HG03521 (cell line): ENCODE measurements around the gene APBB2.

ENCODE experiments used
- ATAC-seq: cut with Tn5 transposase; IDR thresholded peaks from one replicate; pipeline ENCODE4 v1.9.1; 2021; ENCODE audit warnings: mild to moderate bottlenecking, moderate library complexity; ENCODE audit not compliant: unreplicated experiment

The APBB2 gene

DNA sequence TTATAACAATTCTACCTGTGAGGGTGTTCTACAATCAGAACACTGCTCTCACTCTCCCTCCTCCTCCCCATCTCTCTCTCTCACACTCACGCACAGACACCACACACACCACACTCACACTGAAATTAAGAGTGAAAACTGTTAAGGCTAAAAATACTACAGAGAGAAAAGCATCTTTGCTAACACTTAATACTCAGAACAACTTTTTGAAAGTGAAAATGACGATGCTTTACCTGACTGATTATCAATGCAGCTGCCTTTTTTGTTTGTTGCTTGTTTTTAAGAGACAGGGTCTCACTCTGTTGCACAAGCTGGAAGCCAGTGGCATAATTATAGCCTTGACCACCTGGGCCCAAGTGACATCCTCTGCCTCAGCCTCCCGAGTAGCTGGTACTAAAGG lies 222.4 kb downstream of the APBB2 start:
- ATAC-seq = peak; percentile 56

DNA sequence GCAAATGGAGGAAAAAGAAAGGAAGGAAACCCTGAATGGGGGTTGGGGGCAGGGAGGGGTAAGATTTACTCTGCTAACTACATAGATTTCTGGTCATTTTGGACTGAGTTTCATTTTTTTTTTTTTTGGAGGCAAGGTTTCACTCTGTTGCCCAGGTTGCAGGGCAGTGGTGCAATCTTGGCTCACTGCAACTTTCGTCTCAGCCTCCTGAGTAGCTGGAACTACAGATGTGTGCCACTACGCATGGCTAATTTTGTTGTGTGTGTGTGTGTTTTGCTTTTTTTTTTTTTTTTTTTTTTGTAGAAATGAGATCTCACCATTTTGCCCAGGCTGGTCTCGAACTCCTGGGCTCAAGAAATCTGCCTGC lies 223.5 kb downstream of the APBB2 start:
- no peak for ATAC-seq

- no peak for ATAC-seq
These were observed 224.0 kb downstream of the APBB2 start for GRCh38 chr4:40990236-40990898.

- no peak for ATAC-seq
These were observed 227.2 kb downstream of the APBB2 start for GRCh38 chr4:40987151-40987550.

DNA sequence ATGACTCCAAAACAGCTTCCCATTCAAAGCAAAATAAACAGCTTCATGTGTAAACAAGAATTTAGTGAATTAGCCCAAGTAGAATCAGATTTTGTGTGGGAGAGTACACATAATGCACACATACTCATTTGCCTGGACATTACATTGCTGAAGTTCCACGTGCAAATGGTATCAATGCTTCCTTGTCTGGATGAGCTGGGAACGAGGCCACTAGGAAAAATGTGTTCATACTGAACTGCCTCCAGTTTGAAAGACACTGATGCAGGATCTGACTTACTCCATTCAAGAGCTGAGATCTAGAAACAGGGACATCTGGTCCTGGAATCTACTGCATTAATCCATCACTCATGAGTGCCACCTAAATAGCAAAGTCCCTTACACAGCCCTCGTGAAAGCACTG lies 228.0 kb downstream of the APBB2 start:
- ATAC-seq = no peak

GRCh38 chr4:40984051-40984450 lies 230.3 kb downstream of the APBB2 start:
- ATAC-seq = no peak

DNA sequence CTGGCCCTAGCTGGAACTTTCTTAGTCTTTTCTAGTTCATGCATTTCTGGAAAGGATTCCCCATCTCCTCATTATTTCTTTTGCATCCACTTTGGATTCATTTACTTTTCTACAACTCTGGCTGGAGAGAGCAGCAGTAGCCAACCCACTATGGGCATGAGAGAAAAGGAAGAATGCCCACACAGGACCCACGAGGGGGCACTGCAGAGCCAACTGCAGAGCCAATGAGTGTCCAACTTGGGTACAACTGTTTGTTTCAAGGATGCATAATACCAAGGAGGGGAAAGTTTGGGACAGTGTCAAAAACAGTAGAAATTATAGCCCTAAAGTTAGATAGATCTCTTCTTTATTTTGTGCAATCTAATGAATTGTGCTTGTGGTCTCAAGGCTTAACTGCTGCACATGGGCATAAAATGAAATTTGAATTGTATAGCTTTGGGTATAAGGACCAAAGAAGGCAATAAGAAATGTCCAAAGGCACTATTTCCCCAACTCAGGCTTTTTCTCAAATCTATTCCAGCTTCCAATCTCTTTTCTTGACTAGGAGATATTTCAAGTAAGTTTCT lies 233.9 kb downstream of the APBB2 start:
- no peak for ATAC-seq

GRCh38 chr4:40978548-40978947 lies 235.8 kb downstream of the APBB2 start:
- no peak for ATAC-seq

DNA sequence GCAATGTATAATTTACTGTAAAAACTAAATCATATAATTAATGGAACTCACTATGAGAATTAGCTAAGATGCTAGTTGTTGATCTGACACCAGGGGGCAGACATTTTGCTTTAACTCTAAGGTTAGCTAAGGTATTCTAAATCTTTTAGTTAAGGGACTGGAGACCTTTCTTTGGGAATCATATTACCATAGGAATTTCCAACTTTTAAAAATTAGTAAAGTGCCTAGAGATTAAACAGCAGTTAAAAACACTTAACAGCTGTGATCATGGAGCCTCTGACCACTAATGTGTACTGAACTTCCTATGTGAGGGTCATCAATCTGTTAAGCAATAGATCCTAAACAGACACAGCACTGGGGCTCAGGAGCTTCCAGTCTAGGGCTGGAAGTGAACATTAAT lies 238.0 kb downstream of the APBB2 start:
- no peak for ATAC-seq

- no peak for ATAC-seq
These were observed 241.6 kb downstream of the APBB2 start for GRCh38 chr4:40972722-40973121.

- ATAC-seq = no peak
These were observed 243.0 kb downstream of the APBB2 start for GRCh38 chr4:40971338-40971737.

GRCh38 chr4:40969501-40969900 lies 244.8 kb downstream of the APBB2 start:
- no peak for ATAC-seq

DNA sequence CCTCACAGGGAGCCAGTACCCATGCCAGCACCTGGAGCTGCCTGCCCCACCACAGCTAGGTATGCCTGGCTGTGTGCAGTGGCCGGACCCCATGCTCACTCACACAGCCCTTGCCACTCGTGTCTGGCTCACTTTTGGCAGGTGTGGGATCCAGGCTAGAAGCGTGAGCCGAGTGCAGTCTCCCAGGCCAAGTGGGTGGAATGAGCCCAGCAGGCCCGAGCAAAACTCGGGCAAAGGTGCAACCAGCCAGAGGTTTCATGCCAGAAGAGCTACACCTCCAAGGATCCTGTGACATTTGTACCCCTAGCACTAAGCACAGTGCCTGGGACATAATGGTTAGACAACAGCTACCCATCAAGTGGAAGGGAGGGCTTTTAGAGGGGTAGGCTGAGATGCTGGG lies 246.8 kb downstream of the APBB2 start:
- ATAC-seq = no peak

- ATAC-seq = no peak
These were observed 248.3 kb downstream of the APBB2 start for GRCh38 chr4:40966091-40966490.

- ATAC-seq = no peak
These were observed 250.4 kb downstream of the APBB2 start for GRCh38 chr4:40963897-40964478.

DNA sequence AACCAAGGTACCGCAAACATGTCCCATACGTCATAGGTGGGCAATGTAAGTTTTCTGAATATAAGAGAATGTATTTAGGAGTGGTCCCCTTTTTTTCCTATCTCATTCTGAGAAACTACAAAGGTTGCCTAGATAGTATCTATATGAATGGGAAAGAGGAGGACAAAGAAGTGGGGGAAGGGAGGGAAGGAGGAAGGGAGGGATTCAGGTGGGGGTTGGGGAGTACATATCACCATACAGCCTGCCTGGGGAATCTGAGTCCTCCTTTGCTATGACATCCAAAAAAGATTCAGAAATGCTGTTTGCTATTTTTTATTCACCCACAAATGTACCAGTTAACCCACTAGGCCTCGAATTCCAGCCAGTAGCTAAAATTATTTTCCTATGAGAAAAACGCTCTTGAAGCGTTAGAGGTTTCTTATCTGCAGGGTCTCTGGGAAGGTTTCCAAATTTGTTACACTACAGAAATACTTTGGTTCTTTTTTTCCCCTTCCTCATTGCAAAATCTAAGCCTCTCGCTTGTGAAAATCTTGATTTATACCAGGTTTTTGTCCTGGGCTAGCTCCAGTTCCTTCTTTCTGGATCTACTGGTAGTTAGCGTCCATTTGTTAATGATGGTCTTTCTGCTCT lies 251.7 kb downstream of the APBB2 start:
- ATAC-seq = no peak

DNA sequence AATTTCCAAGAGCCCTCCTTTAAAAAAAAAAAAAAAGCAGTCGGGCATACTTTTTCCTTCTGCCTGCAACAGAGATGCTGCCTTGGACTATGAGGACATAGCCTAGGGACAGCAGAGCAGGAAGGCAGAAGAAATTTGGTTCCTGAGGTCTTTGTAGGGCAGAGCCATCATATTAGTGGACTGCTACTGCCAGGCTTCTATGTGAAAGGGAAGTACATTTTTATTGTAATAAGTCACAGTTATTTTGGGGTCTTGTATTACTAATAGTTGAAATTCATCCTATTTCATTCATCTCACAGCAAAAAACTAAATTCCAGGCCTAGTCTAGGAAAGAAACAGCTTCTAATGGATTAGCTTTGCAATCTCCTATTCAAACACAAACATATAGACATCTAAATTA lies 253.4 kb downstream of the APBB2 start:
- ATAC-seq = no peak

GRCh38 chr4:40957281-40957680 lies 257.1 kb downstream of the APBB2 start:
- no peak for ATAC-seq

DNA sequence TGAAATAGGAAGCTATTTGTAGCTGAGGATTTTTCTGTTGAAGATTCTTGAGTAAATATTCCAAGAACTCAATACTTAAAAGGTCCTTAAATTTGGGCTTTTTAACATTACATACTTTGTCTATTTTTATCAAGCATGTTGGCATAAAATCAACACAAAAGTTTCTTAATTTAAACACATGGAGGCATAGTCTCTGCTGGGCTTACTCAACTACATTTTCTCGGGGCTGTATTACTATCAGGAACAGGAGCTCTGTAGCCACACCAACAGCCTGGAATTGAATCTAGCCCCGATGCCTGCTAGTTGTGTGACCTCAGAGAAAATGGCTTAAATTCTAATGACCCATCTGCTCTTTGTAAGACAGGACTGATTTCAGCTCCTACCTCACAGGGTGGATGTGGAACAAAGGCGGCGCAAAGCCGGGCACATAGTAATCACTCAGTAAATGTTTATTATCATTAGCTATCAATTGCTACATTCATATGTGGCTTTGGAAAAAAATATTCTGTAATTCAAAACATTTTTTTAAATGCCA lies 257.6 kb downstream of the APBB2 start:
- no peak for ATAC-seq

GRCh38 chr4:40954088-40954668 lies 260.2 kb downstream of the APBB2 start:
- no peak for ATAC-seq

GRCh38 chr4:40953283-40954087 lies 260.9 kb downstream of the APBB2 start:
- ATAC-seq = no peak
